Measurements from ENCODE around the gene GXYLT1. TPM values are rescaled to one million over a fixed set of nuclear protein-coding genes. Genes with fewer than 3 reads are reported as not detected.

Gene GXYLT1
- total RNA-seq, 1 experiment from 2014 or later = 9.0 TPM

GRCh38 chr12:42174978-42175377, 30.3 kb upstream of the GXYLT1 start:
- DNase-seq (ENCODE audit: low read depth, low spot score) (no peak), ATAC-seq (no peak)
- Histone ChIP-seq H3K9ac (ENCODE audit: low read length) (no peak overlapping the region), H3K9me2 (ENCODE audit: insufficient read depth) (no peaks in the 10 kb centered on the region), H4K20me1 (ENCODE audit: insufficient read depth) (no peaks in the 10 kb centered on the region), H3K4me2 (ENCODE audit: low read length) (no peak overlapping the region), H3K4me3 (replicated peaks in 1 of 2; ENCODE audit: low read depth in 1 of 2, low read length in 2 of 2) (no peak overlapping the region), H2AFZ (ENCODE audit: low read depth, low read length, poor library complexity, severe bottlenecking) (no peak overlapping the region), H3K27ac (ENCODE audit: low read depth, low read length) (no peak overlapping the region), H3K9me3 (ENCODE audit: control insufficient read depth in 1 of 2, insufficient read depth in 1 of 2, low read depth in 1 of 2, low read length in 2 of 2) (no peaks in the 10 kb centered on the region), H3K4me1 (ENCODE audit: control insufficient read depth in 1 of 2, insufficient read depth in 2 of 2, low read length in 2 of 2) (no peaks in the 10 kb centered on the region), H3K27me3 (ENCODE audit: insufficient read depth, low read length) (no peaks in the 10 kb centered on the region), H3K79me2 (ENCODE audit: insufficient read depth, low read length) (no peaks in the 10 kb centered on the region), H3K36me3 (ENCODE audit: control insufficient read depth in 1 of 2, insufficient read depth in 2 of 2, low read length in 2 of 2) (no peaks in the 10 kb centered on the region)
- intact Hi-C loops (cut with micrococcal nuclease) = no loop called here
- POLR2A ChIA-PET = no interaction called here
- TF ChIP-seq JUND (IDR thresholded peaks at IDR 0.05) (no peak), CEBPB (IDR thresholded peaks at IDR 0.05; ENCODE audit: low read depth) (no peak), POLR2AphosphoS5 (IDR thresholded peaks at IDR 0.05; ENCODE audit: low read depth, low read length) (no peak)
- CTCF ChIA-PET = no interaction called here
- BruUV-seq (replicated peaks) = no TSS peak
- RAD21 ChIA-PET (ENCODE audit: low non-redundant PET in 1 of 2, low total read pairs in 2 of 2, uncharacterized antibody in 2 of 2, unreplicated experiment in 2 of 2) = no interaction called here

- H3K9me2 ChIP-seq (ENCODE audit: insufficient read depth) = no peaks in the 10 kb centered on the region
- H3K9ac ChIP-seq (ENCODE audit: low read length) = no peak overlapping the region
- no peaks in the 10 kb centered on the region for H3K9me3 ChIP-seq (ENCODE audit: control insufficient read depth in 1 of 2, insufficient read depth in 1 of 2, low read depth in 1 of 2, low read length in 2 of 2)
- no peaks in the 10 kb centered on the region for H3K27me3 ChIP-seq (ENCODE audit: insufficient read depth, low read length)
- intact Hi-C loops (cut with micrococcal nuclease) = no loop called here
- RAD21 ChIA-PET (ENCODE audit: low non-redundant PET in 1 of 2, low total read pairs in 2 of 2, uncharacterized antibody in 2 of 2, unreplicated experiment in 2 of 2) = no interaction called here
- no peak overlapping the region for H3K4me3 ChIP-seq (replicated peaks in 1 of 2; ENCODE audit: low read depth in 1 of 2, low read length in 2 of 2)
- DNase-seq (ENCODE audit: low read depth, low spot score) = no peak
- no peaks in the 10 kb centered on the region for H3K4me1 ChIP-seq (ENCODE audit: control insufficient read depth in 1 of 2, insufficient read depth in 2 of 2, low read length in 2 of 2)
- no peaks in the 10 kb centered on the region for H4K20me1 ChIP-seq (ENCODE audit: insufficient read depth)
- H2AFZ ChIP-seq (ENCODE audit: low read depth, low read length, poor library complexity, severe bottlenecking) = no peak overlapping the region
- POLR2A ChIA-PET = no interaction called here
- BruUV-seq (replicated peaks) = no TSS peak
- H3K36me3 ChIP-seq (ENCODE audit: control insufficient read depth in 1 of 2, insufficient read depth in 2 of 2, low read length in 2 of 2) = no peaks in the 10 kb centered on the region
- H3K4me2 ChIP-seq (ENCODE audit: low read length) = no peak overlapping the region
- CTCF ChIA-PET = no interaction called here
- no peak for ATAC-seq
- TF ChIP-seq EZH2 (IDR thresholded peaks at IDR 0.05) = no peak
- H3K79me2 ChIP-seq (ENCODE audit: insufficient read depth, low read length) = no peaks in the 10 kb centered on the region
- H3K27ac ChIP-seq (ENCODE audit: low read depth, low read length) = no peak overlapping the region
These were observed 29.4 kb upstream of the GXYLT1 start for GRCh38 chr12:42173961-42174521.

Measured in HCT116 (cell line).